ENCODE data around the gene BCL2L15. TPM values are rescaled to one million over a fixed set of nuclear protein-coding genes. Genes with fewer than 3 reads are reported as not detected.

The BCL2L15 gene
- total and polyA plus RNA-seq, 2 donors (not counting 3 experiments of a cell fraction or from before 2014, with no cell fraction given), result 0.28 to 0.29 TPM

DNA sequence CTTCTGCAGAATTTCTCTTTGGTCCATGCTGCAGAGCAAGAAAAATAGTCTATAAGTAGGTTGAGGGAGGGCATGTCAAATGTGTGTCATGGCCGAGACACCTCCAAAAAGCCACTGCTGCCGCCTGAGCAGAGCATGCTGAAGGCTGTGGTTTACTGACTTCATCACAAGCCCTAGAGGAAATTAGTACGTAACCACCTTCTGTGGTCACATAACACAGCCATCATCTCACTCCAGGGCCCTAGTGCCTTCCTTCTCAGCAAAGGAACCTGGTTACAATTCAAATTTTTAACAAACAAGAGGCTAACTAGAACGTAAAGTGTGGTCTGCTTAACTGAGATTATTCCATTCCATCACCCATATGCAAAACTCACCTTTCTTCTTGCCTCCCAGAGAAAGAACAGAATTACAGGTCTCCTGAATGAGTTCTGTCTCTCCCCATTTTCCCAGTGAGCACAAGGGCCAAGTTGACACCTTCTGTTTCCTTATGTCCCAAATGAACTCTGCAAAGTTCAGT is 15.7 kb downstream of the BCL2L15 start, which contains the start of gene PTPN22:
Gene PTPN22, minus strand, starts transcription at position 116 of the 517 bp plus-strand sequence.
- no peak for FAIRE-seq

More for the DNA sequence above, 15.7 kb downstream of the BCL2L15 start, which contains the start of gene PTPN22:
- no peaks in the 10 kb centered on the region for H4K20me1 ChIP-seq (replicated peaks; ENCODE audit: control insufficient read depth, extremely low read depth, insufficient read depth, low read length)
- intact Hi-C loops (cut with micrococcal nuclease) (no loop called here), dilution Hi-C loops (cut with MboI; ENCODE audit: extremely low pct_ligation_motif_present, low sequenced_read_pairs) (no loop called here)
- no peak for TF ChIP-seq CTCF (IDR thresholded peaks at IDR 0.05; ENCODE audit: extremely low read depth in 1 of 2, insufficient read depth in 1 of 2, low read depth in 1 of 2, low read length in 2 of 2)
- TF ChIP-seq POLR2AphosphoS5 (IDR thresholded peaks at IDR 0.05; ENCODE audit: insufficient read depth, low read depth, low read length), result no peak
- no peak for TF ChIP-seq POLR2A (IDR thresholded peaks at IDR 0.05; ENCODE audit: low read depth, low read length)
- TF ChIP-seq MAX (IDR thresholded peaks at IDR 0.05; ENCODE audit: insufficient read depth, insufficient read length), result no peak
- TF ChIP-seq JUN (IDR thresholded peaks at IDR 0.05; ENCODE audit: borderline replicate concordance, insufficient read depth, insufficient read length, low read depth), result no peak
- H3K9ac ChIP-seq (replicated peaks; ENCODE audit: extremely low read depth, insufficient read depth, low read length), result no peak within 1 kb of the TSS
- no peaks in the 10 kb centered on the region for H3K36me3 ChIP-seq (ENCODE audit: control insufficient read depth in 2 of 2, extremely low read depth in 1 of 2, insufficient read depth in 2 of 2, low read length in 2 of 2)
- BruUV-seq (replicated peaks), result no TSS peak
- peak within 1 kb of the TSS; percentile 60 for H3K4me2 ChIP-seq (ENCODE audit: insufficient read depth, low read length)
- peaks cover 33% of the 10 kb centered on the region for H3K4me1 ChIP-seq (ENCODE audit: control insufficient read depth, extremely low read depth, insufficient read depth, low read length)
- ChIA-PET POLR2A (no interaction called here), CTCF (no interaction called here)
- no peaks in the 10 kb centered on the region for H3K79me2 ChIP-seq (ENCODE audit: control insufficient read depth, insufficient read depth, low read length)
- no peaks in the 10 kb centered on the region for H3K9me3 ChIP-seq (replicated peaks; ENCODE audit: control insufficient read depth, insufficient read depth, low read length)
- H3K27me3 ChIP-seq (ENCODE audit: control insufficient read depth in 2 of 2, insufficient read depth in 2 of 2, low read length in 2 of 2), result no peaks in the 10 kb centered on the region
- H2AFZ ChIP-seq (ENCODE audit: low read depth, low read length), result peak within 1 kb of the TSS; percentile 95
- no peak for DNase-seq (ENCODE audit: low read depth, low spot score)
- no peak within 1 kb of the TSS for H3K27ac ChIP-seq (ENCODE audit: insufficient read depth, low read depth, low read length)
- H3K9me1 ChIP-seq (replicated peaks; ENCODE audit: control insufficient read depth, extremely low read depth, insufficient read depth, low read length), result no peaks in the 10 kb centered on the region
- no peak within 1 kb of the TSS for H3K4me3 ChIP-seq (replicated peaks in 1 of 3; ENCODE audit: insufficient read depth in 1 of 3, low read depth in 1 of 3, low read length in 3 of 3)

All from endothelial cell of umbilical vein (primary cell).